KMS-11 (cell line): ENCODE measurements around the gene GPR173.
A peak's percentile ranks its signal among the peaks of the same experiment; 100 is the strongest.

Experiments used
- H2AFZ ChIP-seq: fragments of 200-600 bp; sonication (generic); 2 replicates; pipeline ENCODE4 v1.6.1; 2016; ENCODE audit warnings: antibody characterized with exemption, mixed run types, low read depth
- H3K27ac ChIP-seq: fragments of 200-600 bp; sonication (generic); 2 replicates; pipeline ENCODE4 v1.6.1; 2016; ENCODE audit warnings: mild to moderate bottlenecking, mixed run types
- H3K27me3 ChIP-seq: fragments of 200-600 bp; sonication (generic); 2 replicates; pipeline ENCODE4 v1.6.1; 2017; ENCODE audit warnings: mild to moderate bottlenecking, low read depth, mixed run types, moderate library complexity; ENCODE audit not compliant: insufficient read depth
- H3K36me3 ChIP-seq: fragments of 200-600 bp; sonication (generic); 2 replicates; pipeline ENCODE4 v1.6.1; 2017; ENCODE audit warnings: mild to moderate bottlenecking, mixed run types; ENCODE audit not compliant: insufficient read depth
- H3K4me1 ChIP-seq: fragments of 200-600 bp; sonication (generic); 2 replicates; pipeline ENCODE4 v1.6.1; 2016; ENCODE audit warnings: mild to moderate bottlenecking, low read depth, mixed run types; ENCODE audit not compliant: poor library complexity, severe bottlenecking
- H3K4me2 ChIP-seq: fragments of 200-600 bp; sonication (generic); 2 replicates; pipeline ENCODE4 v1.7.0; 2016; ENCODE audit warnings: mild to moderate bottlenecking, mixed run types
- H3K4me3 ChIP-seq: fragments of 200-600 bp; sonication (generic); IDR thresholded peaks from 2 replicates; pipeline ENCODE4 v1.6.1; 2017; ENCODE audit warnings: low read depth, low read length, mixed read lengths; ENCODE audit not compliant: insufficient read depth
- H3K79me2 ChIP-seq: fragments of 200-600 bp; sonication (generic); 2 replicates; pipeline ENCODE4 v1.6.1; 2016; ENCODE audit warnings: low read depth, mixed run types; ENCODE audit not compliant: insufficient read depth
- H3K9ac ChIP-seq: fragments of 200-600 bp; sonication (generic); 2 replicates; pipeline ENCODE4 v1.6.1; 2016; ENCODE audit warnings: mild to moderate bottlenecking, mixed run types
- H4K20me1 ChIP-seq: fragments of 200-600 bp; sonication (generic); 2 replicates; pipeline ENCODE4 v1.6.1; 2016; ENCODE audit warnings: mild to moderate bottlenecking, mixed run types; ENCODE audit not compliant: insufficient read depth
- TF ChIP-seq, protein P1 (sequence below): fragments of 200-600 bp; sonication (generic); conservative IDR thresholded peaks from 2 replicates; pipeline ENCODE4 v1.6.1; 2017; ENCODE audit warnings: low read depth, mild to moderate bottlenecking, antibody characterized with exemption, low read length, moderate library complexity, mixed read lengths

Gene GPR173

DNA sequence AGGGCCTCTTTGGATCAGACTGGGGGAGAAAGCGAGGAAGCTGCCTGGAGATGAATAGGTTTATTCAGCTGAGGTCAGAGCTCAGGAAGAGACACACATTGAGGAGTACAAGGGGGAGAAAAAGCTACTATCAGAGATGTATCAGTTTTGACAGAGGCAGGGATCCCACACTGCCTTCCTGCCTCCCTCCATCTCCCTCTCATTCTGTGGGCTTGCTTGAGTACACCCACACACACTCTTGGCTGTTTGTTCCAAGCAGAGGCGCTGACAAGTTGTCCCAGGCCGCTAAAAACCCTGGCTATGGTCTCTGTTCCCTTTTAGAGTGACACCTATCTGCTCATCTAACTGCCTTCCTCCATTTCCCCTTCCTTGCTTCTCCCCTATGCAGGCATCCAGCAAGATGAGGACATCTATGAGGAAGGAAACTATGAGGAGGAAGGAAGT, 38.8 kb downstream of the GPR173 start:
- TF ChIP-seq, protein P1, sequence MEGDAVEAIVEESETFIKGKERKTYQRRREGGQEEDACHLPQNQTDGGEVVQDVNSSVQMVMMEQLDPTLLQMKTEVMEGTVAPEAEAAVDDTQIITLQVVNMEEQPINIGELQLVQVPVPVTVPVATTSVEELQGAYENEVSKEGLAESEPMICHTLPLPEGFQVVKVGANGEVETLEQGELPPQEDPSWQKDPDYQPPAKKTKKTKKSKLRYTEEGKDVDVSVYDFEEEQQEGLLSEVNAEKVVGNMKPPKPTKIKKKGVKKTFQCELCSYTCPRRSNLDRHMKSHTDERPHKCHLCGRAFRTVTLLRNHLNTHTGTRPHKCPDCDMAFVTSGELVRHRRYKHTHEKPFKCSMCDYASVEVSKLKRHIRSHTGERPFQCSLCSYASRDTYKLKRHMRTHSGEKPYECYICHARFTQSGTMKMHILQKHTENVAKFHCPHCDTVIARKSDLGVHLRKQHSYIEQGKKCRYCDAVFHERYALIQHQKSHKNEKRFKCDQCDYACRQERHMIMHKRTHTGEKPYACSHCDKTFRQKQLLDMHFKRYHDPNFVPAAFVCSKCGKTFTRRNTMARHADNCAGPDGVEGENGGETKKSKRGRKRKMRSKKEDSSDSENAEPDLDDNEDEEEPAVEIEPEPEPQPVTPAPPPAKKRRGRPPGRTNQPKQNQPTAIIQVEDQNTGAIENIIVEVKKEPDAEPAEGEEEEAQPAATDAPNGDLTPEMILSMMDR = no peak
- Histone ChIP-seq H4K20me1 (no peaks in the 10 kb centered on the region), H3K9ac (no peak overlapping the region), H3K36me3 (no peaks in the 10 kb centered on the region), H2AFZ (no peak overlapping the region), H3K27me3 (no peaks in the 10 kb centered on the region), H3K4me3 (no peak overlapping the region), H3K4me1 (no peaks in the 10 kb centered on the region), H3K4me2 (no peak overlapping the region), H3K27ac (no peak overlapping the region), H3K79me2 (no peaks in the 10 kb centered on the region)

DNA sequence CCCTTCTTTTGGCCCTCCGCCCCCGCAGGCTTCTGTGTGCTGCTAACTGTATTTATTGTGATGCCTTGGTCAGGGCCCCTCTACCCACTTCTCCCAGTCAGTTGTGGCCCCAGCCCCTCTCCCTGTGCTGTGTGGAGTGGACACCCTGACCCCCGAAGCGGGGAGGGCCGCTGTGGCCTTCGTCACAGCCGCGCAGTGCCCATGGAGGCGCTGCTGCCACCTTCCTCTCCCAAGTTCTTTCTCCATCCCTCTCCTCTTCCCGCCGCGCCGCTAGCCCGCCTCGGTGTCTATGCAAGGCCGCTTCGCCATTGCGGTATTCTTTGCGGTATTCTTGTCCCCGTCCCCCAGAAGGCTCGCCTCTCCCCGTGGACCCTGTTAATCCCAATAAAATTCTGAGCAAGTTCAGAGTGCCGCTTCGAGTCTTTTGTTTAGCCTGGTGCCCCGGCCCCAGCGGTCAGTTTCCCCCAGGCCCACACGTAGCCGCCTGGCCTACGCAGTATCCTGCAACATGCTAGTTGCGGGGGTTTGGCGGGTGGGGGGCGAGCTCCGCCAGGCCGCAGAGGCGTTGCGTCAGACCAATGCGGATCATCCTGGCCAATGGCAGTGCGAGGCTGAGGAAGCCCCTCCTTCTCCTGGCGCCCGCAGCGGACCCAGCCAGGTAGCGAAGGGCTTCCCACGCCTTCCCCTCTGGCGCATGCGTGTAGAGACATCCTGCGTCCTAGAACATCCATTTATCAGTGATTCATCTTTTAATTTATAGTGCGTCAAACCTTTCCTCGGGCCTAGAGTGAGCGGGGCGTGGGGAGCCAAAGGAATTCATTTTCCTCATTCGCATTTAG, 39.8 kb downstream of the GPR173 start:
- Histone ChIP-seq H3K27me3 (no peaks in the 10 kb centered on the region), H3K4me3 (no peak overlapping the region), H3K4me2 (no peak overlapping the region), H3K9ac (no peak overlapping the region), H3K36me3 (no peaks in the 10 kb centered on the region), H2AFZ (no peak overlapping the region), H4K20me1 (no peaks in the 10 kb centered on the region), H3K79me2 (no peaks in the 10 kb centered on the region), H3K27ac (no peak overlapping the region), H3K4me1 (no peaks in the 10 kb centered on the region)
- TF ChIP-seq, protein P1 = no peak

DNA sequence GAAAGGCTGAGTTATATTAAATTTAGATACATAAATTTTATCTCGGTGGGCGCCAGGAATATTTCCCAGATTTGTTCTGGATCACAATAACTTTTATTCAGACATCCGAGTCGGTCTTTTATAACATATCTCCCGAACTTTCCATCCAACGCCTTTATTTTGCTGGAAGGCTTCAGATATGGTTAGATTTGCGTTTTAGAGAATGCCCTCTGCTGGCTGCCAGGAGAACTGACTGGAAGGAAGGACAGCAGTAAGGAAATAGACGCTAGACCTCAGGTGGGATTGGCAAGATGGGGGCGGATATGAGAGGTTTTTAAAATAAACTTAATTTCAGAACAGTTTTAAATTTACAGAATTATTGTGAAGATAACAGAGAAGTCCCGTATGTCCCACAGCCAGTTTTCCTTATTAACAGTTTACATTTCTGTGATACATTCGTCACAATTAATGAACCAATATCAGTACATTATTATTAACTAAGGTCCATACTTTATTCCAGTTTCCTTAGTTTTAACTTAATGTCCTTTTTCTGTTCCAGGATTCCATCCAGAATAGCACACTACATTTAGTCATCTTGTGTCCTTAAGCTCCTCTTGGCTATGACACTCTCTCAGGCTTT, 40.7 kb downstream of the GPR173 start:
- H3K4me3 ChIP-seq = no peak overlapping the region
- H3K36me3 ChIP-seq = no peaks in the 10 kb centered on the region
- TF ChIP-seq, protein P1 = peak; percentile 61
- no peaks in the 10 kb centered on the region for H3K4me1 ChIP-seq
- H3K4me2 ChIP-seq = no peak overlapping the region
- no peak overlapping the region for H2AFZ ChIP-seq
- no peak overlapping the region for H3K9ac ChIP-seq
- no peak overlapping the region for H3K27ac ChIP-seq
- no peaks in the 10 kb centered on the region for H3K79me2 ChIP-seq
- no peaks in the 10 kb centered on the region for H4K20me1 ChIP-seq
- H3K27me3 ChIP-seq = no peaks in the 10 kb centered on the region

DNA sequence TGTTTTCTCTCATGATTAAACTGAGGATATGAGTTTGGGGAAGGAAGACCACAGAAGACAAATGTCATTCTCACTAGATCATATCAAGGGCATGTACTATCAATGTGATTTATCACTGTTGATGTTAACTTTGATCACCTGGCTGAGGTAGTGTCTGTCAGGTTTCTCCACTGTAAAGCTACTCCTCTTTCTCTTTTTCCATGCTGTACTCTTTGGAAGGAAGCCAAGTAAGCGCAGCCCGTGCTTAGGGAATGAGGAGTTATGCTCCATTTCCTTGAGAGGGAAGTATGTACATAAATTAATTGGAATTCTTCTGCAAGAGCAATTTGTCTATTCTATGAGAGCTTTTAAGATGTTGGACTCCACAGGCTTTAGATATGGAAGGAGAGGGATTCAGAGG, 41.3 kb downstream of the GPR173 start:
- Histone ChIP-seq H2AFZ (no peak overlapping the region), H3K9ac (no peak overlapping the region), H3K4me2 (no peak overlapping the region), H3K36me3 (no peaks in the 10 kb centered on the region), H3K79me2 (no peaks in the 10 kb centered on the region), H4K20me1 (no peaks in the 10 kb centered on the region), H3K27ac (no peak overlapping the region), H3K4me1 (no peaks in the 10 kb centered on the region), H3K4me3 (no peak overlapping the region), H3K27me3 (no peaks in the 10 kb centered on the region)
- TF ChIP-seq, protein P1 = no peak
